GM19035 (cell line): ENCODE data around the gene AP3D1.
A peak's percentile ranks its signal among the peaks of the same experiment; 100 is the strongest.

Source experiments
- ATAC-seq: cut with Tn5 transposase; IDR thresholded peaks from one replicate; pipeline ENCODE4 v1.9.1; 2021; ENCODE audit not compliant: unreplicated experiment

Gene AP3D1

GRCh38 chr19:2070436-2070827 is 80.9 kb downstream of the AP3D1 start:
- no peak for ATAC-seq

GRCh38 chr19:2064788-2065524 is 86.4 kb downstream of the AP3D1 start:
- ATAC-seq, result no peak

DNA sequence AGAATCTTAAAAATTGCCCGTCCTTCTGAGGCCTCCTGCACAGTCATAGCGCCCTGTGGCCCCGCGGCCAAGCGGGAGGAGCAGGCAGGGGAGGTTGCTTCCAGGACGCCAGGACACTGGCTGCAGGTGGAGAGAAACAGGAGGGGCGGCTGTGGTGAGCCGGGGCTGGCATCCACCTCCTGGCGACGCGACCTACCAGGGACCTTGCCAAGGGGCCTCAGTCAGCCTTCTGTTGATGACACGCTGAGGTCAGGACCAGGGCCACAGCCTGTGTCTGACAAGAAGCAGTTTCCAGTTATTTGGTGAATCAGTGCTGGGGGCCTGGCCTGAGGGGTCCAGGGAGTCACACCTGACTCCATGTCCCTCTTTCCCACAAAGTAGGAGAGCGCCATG is 87.0 kb downstream of the AP3D1 start:
- no peak for ATAC-seq

GRCh38 chr19:2063824-2064223 is 87.5 kb downstream of the AP3D1 start:
- ATAC-seq, result no peak

GRCh38 chr19:2062770-2063169 is 88.6 kb downstream of the AP3D1 start:
- ATAC-seq, result no peak

- no peak for ATAC-seq
Observed at GRCh38 chr19:2062389-2062729, 89.0 kb downstream of the AP3D1 start.

- ATAC-seq, result peak; percentile 80
Observed at GRCh38 chr19:2061495-2062388, 89.6 kb downstream of the AP3D1 start.

GRCh38 chr19:2060884-2061494 is 90.4 kb downstream of the AP3D1 start:
- no peak for ATAC-seq

GRCh38 chr19:2059422-2060201 is 91.8 kb downstream of the AP3D1 start:
- ATAC-seq, result no peak

DNA sequence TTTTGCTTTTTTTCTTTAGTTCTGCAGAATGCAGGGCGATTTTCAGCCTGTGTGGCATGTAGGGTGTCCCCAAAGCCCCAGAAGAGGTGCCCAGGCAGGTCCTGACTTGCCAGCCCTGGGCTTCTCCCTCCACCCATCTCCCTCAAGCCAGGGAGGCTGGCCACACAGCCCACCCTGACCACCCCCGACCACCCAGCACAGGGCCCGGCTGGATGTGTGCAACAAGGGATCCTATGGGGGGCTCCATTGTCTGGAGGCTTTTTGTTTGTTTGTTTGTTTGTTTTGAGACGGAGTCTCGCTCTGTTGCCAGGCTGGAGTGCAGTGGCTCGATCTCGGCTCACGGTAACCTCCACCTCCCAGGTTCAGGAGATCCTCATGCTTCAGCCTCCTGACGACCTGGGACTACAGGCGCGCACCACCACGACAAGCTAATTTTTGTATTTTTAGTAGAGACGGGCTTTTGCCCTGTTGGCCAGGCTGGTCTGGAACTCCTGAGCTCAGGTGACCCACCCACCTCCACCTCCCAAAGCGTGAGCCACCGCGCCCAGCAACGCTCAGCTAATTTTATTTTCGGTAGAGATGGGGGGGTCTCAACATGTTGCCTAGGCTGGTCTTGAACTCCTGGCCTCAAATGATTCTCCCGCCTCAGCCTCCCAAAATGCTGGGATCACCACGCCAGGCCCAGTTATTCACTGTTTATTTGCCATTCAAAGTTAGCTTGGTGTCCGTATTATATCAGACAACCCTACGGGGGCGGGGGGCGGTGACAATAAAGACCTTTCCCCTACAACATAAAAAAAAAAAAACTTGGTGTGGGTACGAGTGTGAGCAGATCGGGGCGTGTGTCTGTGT is 92.6 kb downstream of the AP3D1 start:
- ATAC-seq, result no peak

GRCh38 chr19:2057484-2058469 is 93.6 kb downstream of the AP3D1 start:
- ATAC-seq, result no peak

DNA sequence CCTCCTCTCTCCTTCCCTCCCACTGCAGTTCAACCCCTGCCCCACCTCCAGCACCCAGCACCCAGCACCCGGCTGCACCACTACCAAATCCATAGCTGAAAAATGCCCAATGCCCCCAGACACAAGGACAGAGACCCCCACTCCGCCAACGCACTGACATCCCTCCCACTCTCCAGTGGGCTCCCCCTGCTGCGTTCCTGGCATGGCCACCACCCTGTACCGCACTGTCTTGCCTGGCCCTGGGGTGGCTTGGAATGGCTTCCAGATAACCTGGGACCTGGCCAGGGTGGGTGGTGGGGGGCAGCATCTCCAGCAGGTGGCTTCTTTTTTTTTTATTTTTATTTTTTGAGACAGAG is 94.6 kb downstream of the AP3D1 start:
- ATAC-seq, result no peak

GRCh38 chr19:2055931-2056836 is 95.2 kb downstream of the AP3D1 start:
- ATAC-seq, result no peak

GRCh38 chr19:2054763-2055162 is 96.6 kb downstream of the AP3D1 start:
- no peak for ATAC-seq

DNA sequence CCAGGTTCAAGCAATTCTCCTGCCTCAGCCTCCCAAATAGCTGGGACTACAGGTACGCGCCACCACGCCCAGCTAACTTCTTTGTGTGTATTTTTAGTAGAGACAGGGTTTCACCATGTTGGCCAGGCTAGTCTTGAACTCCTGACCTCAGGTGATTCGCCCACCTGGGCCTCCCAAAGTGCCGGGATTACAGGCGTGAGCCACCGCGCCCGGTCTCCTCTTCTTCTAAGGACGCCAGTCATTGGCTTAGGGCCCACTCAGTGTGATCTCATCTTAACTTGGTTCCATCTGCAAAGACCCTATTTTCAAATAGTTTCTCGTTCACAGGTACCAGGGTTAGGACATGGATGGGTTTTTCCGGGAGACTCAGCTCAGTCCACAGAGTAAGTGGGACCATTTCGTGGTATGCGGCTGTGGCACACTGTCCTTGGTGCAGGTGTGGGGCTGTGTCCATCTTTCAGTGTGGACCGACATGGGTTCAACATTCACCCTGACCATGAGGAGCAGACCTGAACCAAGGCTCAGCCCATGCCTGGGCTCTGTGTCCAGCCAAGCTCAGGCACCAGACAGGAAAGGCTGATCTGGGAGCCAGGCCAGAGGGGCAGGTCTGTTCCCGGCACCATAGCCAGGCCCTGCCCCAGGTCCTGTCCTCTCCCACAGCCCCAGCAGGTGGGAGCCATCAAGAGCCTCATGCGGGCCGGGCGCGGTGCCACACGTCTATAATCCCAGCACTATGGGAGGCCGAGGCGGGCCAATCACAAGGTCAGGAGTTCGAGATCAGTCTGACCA is 97.6 kb downstream of the AP3D1 start:
- no peak for ATAC-seq

DNA sequence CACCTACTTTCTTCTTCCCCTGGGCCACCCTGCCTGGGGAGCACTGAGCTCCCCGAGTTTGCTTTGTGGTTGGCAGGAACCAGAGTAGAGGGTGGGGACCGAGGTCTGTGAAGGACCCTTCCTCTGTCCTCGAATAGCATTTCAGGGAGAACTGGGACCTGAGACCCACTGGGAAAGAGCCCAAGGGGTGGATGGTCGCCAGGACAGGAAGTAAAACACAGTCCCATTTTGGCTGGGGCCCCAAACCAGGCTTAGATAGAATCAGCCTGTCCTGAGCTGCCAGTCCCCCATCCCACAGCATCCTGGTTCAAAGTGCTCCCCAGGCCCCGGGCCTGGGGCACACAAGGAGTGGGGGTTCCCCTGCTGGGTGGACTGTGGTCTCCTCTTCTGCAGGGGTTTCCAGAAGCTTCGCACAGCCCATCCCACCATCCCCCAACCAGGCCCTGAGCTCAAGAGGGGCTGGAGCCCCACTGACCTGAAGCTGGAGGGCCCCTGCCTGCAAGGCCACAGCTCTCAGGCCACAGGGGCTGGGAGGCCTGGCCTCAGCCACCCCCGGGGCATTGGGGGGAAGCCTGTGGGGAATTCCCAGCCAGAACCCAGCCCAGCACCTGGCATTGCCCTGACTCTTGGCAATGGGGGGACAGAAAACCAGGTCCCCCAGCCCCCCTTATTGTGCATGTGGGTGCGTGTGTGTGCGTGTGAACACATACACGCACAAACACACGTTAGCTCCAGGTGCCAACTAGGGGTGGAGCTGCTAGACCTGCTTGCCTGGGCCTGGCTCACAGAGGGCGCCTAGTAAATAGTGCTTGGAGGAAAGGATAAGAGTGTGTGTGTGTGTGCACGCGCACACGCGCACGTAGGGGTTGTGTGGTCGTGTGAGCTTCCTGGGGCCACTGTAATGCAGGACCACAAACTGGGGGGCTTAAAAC is 99.3 kb downstream of the AP3D1 start:
- ATAC-seq, result no peak
